Epithelial cell of esophagus (primary cell): ENCODE data around the gene TRAPPC2L.

Experiments used
- DNase-seq: peaks from one replicate; pipeline ENCODE4 v3.0.0; 2010; ENCODE audit warnings: low read depth
- H3K4me3 ChIP-seq: 2 replicates; pipeline ENCODE4 v1.5.1; 2011; ENCODE audit warnings: mild to moderate bottlenecking, low read length, control low read depth
- CTCF ChIP-seq: IDR thresholded peaks from 2 replicates; pipeline ENCODE4 v1.5.1; 2011; ENCODE audit warnings: low read depth, mild to moderate bottlenecking, low read length, control low read depth, inconsistent platforms; ENCODE audit not compliant: insufficient read depth; ENCODE audit errors: missing control alignments

Gene TRAPPC2L

GRCh38 chr16:88827727-88828126 lies 29.2 kb upstream of the TRAPPC2L start:
- no peak for TF ChIP-seq CTCF
- DNase-seq = no peak

GRCh38 chr16:88828711-88829110 lies 28.2 kb upstream of the TRAPPC2L start:
- no peak overlapping the region for H3K4me3 ChIP-seq
- no peak for DNase-seq
- TF ChIP-seq CTCF = no peak

More at GRCh38 chr16:88827727-88828126, 29.2 kb upstream of the TRAPPC2L start:
- H3K4me3 ChIP-seq = no peak overlapping the region

- TF ChIP-seq CTCF = no peak
- no peak for DNase-seq
- H3K4me3 ChIP-seq = no peak overlapping the region
Measured at GRCh38 chr16:88830258-88830657, 26.7 kb upstream of the TRAPPC2L start.

GRCh38 chr16:88830783-88831182 lies 26.1 kb upstream of the TRAPPC2L start:
- DNase-seq = no peak
- H3K4me3 ChIP-seq = no peak overlapping the region
- no peak for TF ChIP-seq CTCF

GRCh38 chr16:88831838-88832237 lies 25.1 kb upstream of the TRAPPC2L start:
- no peak overlapping the region for H3K4me3 ChIP-seq
- peak; percentile 49 for DNase-seq
- no peak for TF ChIP-seq CTCF

GRCh38 chr16:88833086-88833485 lies 23.8 kb upstream of the TRAPPC2L start:
- DNase-seq = no peak
- no peak overlapping the region for H3K4me3 ChIP-seq
- TF ChIP-seq CTCF = no peak

- no peak for DNase-seq
- no peak overlapping the region for H3K4me3 ChIP-seq
- no peak for TF ChIP-seq CTCF
Measured at GRCh38 chr16:88834670-88835069, 22.3 kb upstream of the TRAPPC2L start.
